GM12878 (cell line): ENCODE results near the gene TSHZ2. TPM values are rescaled to one million over a fixed set of nuclear protein-coding genes. Genes with fewer than 3 reads are reported as not detected.

Source experiments
- BCL11A ChIP-seq: IDR thresholded peaks from 2 replicates; pipeline ENCODE4 v1.6.1; 2011; ENCODE audit warnings: low read depth, low read length
- CUX1 ChIP-seq: IDR thresholded peaks from 2 replicates; pipeline ENCODE4 v1.6.1; 2012; ENCODE audit warnings: improper control_type of control experiment, low read depth, low read length; ENCODE audit not compliant: insufficient replicate concordance
- EP300 ChIP-seq, 2 experiments: fragments of 150-350 bp in 1 of 2; IDR thresholded peaks; 2 replicates each; pipeline ENCODE4 v1.6.1; 2011 to 2012; ENCODE audit warnings: low read depth in 2 of 2, low read length in 2 of 2, borderline replicate concordance in 1 of 2, improper control_type of control experiment in 1 of 2, inconsistent platforms in 1 of 2; ENCODE audit not compliant: control insufficient read depth in 1 of 2
- HCFC1 ChIP-seq: fragments of 150-350 bp; IDR thresholded peaks from 2 replicates; pipeline ENCODE4 v1.6.1; 2014; ENCODE audit warnings: low read length
- JUNB ChIP-seq: IDR thresholded peaks from 2 replicates; pipeline ENCODE4 v1.6.1; 2016; ENCODE audit warnings: antibody characterized with exemption, mild to moderate bottlenecking
- JUND ChIP-seq: IDR thresholded peaks from 2 replicates; pipeline ENCODE4 v1.6.1; 2012; ENCODE audit warnings: low read depth, mild to moderate bottlenecking, low read length, improper control_type of control experiment, moderate library complexity
- MLLT1 ChIP-seq: fragments of 450-650 bp; IDR thresholded peaks from 2 replicates; pipeline ENCODE4 v1.6.1; 2016; ENCODE audit warnings: mild to moderate bottlenecking
- NRF1 ChIP-seq: conservative IDR thresholded peaks from 2 replicates; pipeline ENCODE4 v1.6.1; 2011; ENCODE audit warnings: mild to moderate bottlenecking, low read depth, low read length, improper control_type of control experiment
- PKNOX1 ChIP-seq: fragments of 450-650 bp; IDR thresholded peaks from 2 replicates; pipeline ENCODE4 v1.6.1; 2016; ENCODE audit warnings: mild to moderate bottlenecking
- RFX5 ChIP-seq: IDR thresholded peaks from 2 replicates; pipeline ENCODE4 v1.6.1; 2011; ENCODE audit warnings: low read depth, low read length, improper control_type of control experiment
- SIN3A ChIP-seq: IDR thresholded peaks from 2 replicates; pipeline ENCODE4 v1.6.1; 2012; ENCODE audit warnings: low read depth, low read length, improper control_type of control experiment
- SKIL ChIP-seq: fragments of 450-650 bp; IDR thresholded peaks from 2 replicates; pipeline ENCODE4 v1.6.1; 2017; ENCODE audit warnings: mild to moderate bottlenecking, low read depth, inconsistent platforms; ENCODE audit not compliant: poor library complexity, severe bottlenecking
- SUZ12 ChIP-seq: fragments of 200-600 bp; sonication (generic); IDR thresholded peaks from one replicate; pipeline ENCODE4 v1.6.1; 2018; ENCODE audit warnings: antibody characterized with exemption, mild to moderate bottlenecking; ENCODE audit not compliant: unreplicated experiment
- TBL1XR1 ChIP-seq: IDR thresholded peaks from 2 replicates; pipeline ENCODE4 v1.6.1; 2012; ENCODE audit warnings: low read depth, low read length, improper control_type of control experiment
- polyA plus RNA-seq, 11 experiments: library from polyadenylated mRNA; depleted of rRNA in 4 of 11; unstranded in 6 of 11; stranded (reverse) in 5 of 11; fragments of >200 nt; fragmentation: Nextera tagmentation in 4 of 11; fragmentation: Illumina TruSeq in 1 of 11; extraction: Ambion mirVana in 4 of 11; extraction: Trizol in 1 of 11; gene quantifications; 1 replicate in 1 of 11; 2 replicates in 10 of 11; pipeline versions ENCODE4 v1.2.1 to v1.2.3, GENCODE V29; 2011 to 2016; ENCODE audit warnings: inconsistent platforms in 2 of 11, missing spikeins in 2 of 11, low read depth in 1 of 11
- total RNA-seq, 4 experiments: library from RNA; depleted of rRNA in 3 of 4; stranded (reverse); fragments of >200 nt in 3 of 4; fragmentation: Illumina TruSeq in 1 of 4; extraction: Trizol in 1 of 4; gene quantifications; 2 replicates each; pipeline versions ENCODE4 v1.2.1 to v1.2.3, GENCODE V29; 2013 to 2021
- TF ChIP-seq, protein P1 (sequence below): IDR thresholded peaks from 2 replicates; pipeline ENCODE4 v1.6.1; 2011; ENCODE audit warnings: mild to moderate bottlenecking, low read depth, low read length, moderate library complexity; ENCODE audit not compliant: insufficient replicate concordance
- TF ChIP-seq, protein P2 (sequence below): fragments of 450-650 bp; IDR thresholded peaks from 2 replicates; pipeline ENCODE4 v1.6.1; 2018; ENCODE audit warnings: borderline replicate concordance, mild to moderate bottlenecking; ENCODE audit not compliant: partially characterized antibody

The TSHZ2 gene
- total and polyA plus RNA-seq, 10 of the 15 experiments (the other 5 are each of a cell fraction or from before 2014, with no cell fraction given) = 0.01 to 0.86 (median 0.13) TPM; not detected in 2

DNA sequence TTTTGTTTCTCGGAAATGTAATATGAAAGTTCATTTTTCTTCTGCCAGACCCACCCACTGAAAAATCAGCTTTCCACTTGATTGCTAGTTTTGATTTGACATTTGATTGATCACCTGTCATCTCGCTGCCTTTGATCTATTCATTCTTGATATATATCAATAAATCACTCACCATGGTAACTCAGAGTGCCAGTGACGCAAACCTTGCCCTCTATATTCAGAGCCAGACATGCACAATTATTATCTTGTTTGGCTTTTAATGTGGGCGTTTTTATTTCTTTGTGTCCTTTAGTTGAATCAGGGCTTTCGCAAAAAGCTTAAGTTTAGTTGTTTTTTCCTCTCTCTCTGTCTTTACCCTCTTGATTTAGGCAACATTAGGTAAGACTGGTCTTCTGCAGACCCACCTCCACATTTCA, 2.0 kb downstream of the TSHZ2 start (continued):
- TF ChIP-seq PKNOX1 = peak; percentile 94
- TF ChIP-seq, protein P1, sequence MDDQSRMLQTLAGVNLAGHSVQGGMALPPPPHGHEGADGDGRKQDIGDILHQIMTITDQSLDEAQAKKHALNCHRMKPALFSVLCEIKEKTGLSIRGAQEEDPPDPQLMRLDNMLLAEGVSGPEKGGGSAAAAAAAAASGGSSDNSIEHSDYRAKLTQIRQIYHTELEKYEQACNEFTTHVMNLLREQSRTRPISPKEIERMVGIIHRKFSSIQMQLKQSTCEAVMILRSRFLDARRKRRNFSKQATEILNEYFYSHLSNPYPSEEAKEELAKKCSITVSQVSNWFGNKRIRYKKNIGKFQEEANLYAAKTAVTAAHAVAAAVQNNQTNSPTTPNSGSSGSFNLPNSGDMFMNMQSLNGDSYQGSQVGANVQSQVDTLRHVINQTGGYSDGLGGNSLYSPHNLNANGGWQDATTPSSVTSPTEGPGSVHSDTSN = peak; percentile 88
- TF ChIP-seq JUND = no peak
- peak; percentile 85 to 89 for TF ChIP-seq EP300 (IDR thresholded peaks at IDR 0.05; ENCODE audit: borderline replicate concordance in 1 of 2, control insufficient read depth in 1 of 2, low read depth in 2 of 2, low read length in 2 of 2)
- TF ChIP-seq TBL1XR1 = no peak
- TF ChIP-seq SUZ12 = no peak
- TF ChIP-seq, protein P2, sequence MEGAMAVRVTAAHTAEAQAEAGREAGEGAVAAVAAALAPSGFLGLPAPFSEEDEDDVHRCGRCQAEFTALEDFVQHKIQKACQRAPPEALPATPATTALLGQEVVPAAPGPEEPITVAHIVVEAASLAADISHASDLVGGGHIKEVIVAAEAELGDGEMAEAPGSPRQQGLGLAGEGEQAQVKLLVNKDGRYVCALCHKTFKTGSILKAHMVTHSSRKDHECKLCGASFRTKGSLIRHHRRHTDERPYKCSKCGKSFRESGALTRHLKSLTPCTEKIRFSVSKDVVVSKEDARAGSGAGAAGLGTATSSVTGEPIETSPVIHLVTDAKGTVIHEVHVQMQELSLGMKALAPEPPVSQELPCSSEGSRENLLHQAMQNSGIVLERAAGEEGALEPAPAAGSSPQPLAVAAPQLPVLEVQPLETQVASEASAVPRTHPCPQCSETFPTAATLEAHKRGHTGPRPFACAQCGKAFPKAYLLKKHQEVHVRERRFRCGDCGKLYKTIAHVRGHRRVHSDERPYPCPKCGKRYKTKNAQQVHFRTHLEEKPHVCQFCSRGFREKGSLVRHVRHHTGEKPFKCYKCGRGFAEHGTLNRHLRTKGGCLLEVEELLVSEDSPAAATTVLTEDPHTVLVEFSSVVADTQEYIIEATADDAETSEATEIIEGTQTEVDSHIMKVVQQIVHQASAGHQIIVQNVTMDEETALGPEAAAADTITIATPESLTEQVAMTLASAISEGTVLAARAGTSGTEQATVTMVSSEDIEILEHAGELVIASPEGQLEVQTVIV = no peak
- no peak for TF ChIP-seq HCFC1
- TF ChIP-seq NRF1 = no peak
- TF ChIP-seq MLLT1 = no peak
- peak; percentile 71 for TF ChIP-seq BCL11A
- TF ChIP-seq SKIL = peak; percentile 89
- no peak for TF ChIP-seq RFX5
- no peak for TF ChIP-seq SIN3A
- peak; percentile 92 for TF ChIP-seq CUX1
- TF ChIP-seq JUNB = peak; percentile 67
